HFF-Myc (cell line): Measurements from ENCODE around the gene ACOXL.

Source experiments
- DNase-seq: peaks from one replicate; pipeline ENCODE4 v3.0.0-alpha.2; 2011; ENCODE audit warnings: low read depth; ENCODE audit errors: extremely low read depth
- H3K4me3 ChIP-seq: replicated peaks from 2 replicates; pipeline ENCODE4 v1.5.1; 2011; ENCODE audit warnings: low read depth, mild to moderate bottlenecking, control low read depth, low read length
- TF ChIP-seq, protein P1 (sequence below): IDR thresholded peaks from 2 replicates; pipeline ENCODE4 v1.5.1; 2012; ENCODE audit warnings: mild to moderate bottlenecking, low read depth, low read length, control low read depth; ENCODE audit errors: missing control alignments

The ACOXL gene

DNA sequence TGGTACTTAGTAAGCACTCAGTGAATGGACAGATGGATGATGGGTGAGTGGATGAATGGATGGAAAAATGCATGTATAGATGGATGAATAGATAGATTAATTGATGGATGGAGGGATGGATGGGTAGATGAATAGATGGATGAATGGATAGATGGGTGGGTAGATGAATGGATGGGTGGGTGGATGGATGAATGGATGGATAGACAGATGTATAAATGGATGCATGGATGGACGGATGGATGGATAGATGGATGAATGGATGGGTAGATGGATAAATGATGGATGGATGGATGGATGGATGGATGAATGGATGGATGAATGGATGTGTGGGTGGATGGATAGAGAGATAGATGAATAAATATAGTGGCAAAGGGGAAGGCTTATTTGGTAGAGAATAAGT is 83.6 kb downstream of the ACOXL start:
- no peak for DNase-seq
- TF ChIP-seq, protein P1, sequence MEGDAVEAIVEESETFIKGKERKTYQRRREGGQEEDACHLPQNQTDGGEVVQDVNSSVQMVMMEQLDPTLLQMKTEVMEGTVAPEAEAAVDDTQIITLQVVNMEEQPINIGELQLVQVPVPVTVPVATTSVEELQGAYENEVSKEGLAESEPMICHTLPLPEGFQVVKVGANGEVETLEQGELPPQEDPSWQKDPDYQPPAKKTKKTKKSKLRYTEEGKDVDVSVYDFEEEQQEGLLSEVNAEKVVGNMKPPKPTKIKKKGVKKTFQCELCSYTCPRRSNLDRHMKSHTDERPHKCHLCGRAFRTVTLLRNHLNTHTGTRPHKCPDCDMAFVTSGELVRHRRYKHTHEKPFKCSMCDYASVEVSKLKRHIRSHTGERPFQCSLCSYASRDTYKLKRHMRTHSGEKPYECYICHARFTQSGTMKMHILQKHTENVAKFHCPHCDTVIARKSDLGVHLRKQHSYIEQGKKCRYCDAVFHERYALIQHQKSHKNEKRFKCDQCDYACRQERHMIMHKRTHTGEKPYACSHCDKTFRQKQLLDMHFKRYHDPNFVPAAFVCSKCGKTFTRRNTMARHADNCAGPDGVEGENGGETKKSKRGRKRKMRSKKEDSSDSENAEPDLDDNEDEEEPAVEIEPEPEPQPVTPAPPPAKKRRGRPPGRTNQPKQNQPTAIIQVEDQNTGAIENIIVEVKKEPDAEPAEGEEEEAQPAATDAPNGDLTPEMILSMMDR = no peak

GRCh38 chr2:110816404-110817365 is 84.3 kb downstream of the ACOXL start:
- TF ChIP-seq, protein P1 = no peak
- DNase-seq = no peak

More for the DNA sequence above, 83.6 kb downstream of the ACOXL start:
- H3K4me3 ChIP-seq = no peak overlapping the region

DNA sequence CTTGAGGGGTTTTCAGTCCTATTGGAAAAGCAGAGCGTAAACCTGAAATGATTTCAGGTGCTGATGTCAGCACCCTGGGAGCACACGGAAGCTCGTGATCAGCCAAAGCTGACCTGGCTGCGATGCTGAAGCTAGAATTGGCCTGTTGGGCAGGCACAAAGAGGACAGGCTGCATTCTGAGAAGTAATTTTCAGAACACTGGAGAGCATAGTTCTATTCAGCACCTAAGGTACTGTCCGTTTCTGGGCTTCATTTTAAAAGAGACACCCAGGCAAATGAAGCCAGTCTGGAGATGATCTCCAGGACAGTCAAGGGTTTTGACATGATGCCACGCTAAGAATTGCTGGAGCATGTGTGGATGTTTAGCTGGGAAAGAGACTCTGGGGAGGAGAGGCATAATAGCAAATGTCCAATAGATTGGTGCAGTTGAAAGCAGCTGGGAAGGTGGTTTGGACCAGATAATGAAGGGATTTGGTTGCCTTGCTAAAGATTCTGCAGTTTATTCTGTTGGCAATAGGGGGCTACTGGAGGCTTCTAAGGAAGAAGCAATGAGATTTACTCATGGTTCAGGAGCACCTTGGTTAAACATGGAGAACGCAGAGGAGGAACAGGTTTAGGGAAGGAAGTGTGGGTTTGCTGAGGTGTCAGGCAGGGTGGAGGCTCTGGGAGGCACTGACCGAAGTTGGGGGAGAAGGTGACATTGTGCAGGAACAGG is 86.6 kb downstream of the ACOXL start:
- TF ChIP-seq, protein P1 = no peak
- no peak for DNase-seq
- H3K4me3 ChIP-seq = no peak overlapping the region

More at GRCh38 chr2:110816404-110817365, 84.3 kb downstream of the ACOXL start:
- no peak overlapping the region for H3K4me3 ChIP-seq

- no peak overlapping the region for H3K4me3 ChIP-seq
- TF ChIP-seq, protein P1 = no peak
- no peak for DNase-seq
Observed at GRCh38 chr2:110819711-110820110, 87.3 kb downstream of the ACOXL start.

DNA sequence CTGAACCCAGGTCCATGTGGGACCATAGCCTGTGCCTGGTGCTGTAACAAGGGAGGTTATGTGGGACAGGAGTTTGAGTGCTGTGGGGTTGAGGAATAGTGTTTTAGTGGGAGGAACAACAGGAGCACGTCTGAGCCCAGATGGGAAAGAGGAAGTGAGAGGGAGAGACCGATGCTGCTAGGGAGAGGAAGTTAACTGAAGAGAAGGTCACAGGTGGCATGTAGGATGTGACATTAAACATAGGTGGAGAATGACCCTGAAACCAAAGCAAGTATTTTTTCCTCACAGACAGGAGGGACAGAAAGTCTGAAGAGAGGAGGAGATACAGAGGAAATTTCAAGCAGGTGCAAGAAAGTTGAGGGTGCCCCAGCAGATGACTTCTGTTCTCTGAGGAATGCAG is 87.8 kb downstream of the ACOXL start:
- TF ChIP-seq, protein P1 = no peak
- H3K4me3 ChIP-seq = no peak overlapping the region
- no peak for DNase-seq

DNA sequence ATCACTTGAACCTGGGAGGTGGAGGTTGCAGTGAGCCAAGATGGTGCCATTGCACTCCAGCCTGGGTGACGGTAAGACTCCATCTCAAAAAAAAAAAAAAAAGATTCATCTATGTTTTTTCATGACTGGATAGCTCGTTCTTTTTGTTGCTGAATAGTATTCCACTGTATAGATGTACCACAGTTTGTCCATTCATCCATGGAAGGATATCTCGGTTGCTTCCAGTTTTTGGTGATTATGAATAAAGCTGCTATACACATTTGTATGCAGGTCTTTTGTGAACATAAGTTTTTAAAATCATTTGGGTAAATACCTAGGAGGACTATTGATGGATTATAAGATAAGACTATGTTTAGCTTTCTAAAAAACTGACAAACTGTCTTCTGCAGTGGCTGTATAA is 90.8 kb downstream of the ACOXL start:
- H3K4me3 ChIP-seq = no peak overlapping the region
- no peak for DNase-seq
- TF ChIP-seq, protein P1 = no peak
